ENCODE data around the gene UBD.

UBD gene

DNA sequence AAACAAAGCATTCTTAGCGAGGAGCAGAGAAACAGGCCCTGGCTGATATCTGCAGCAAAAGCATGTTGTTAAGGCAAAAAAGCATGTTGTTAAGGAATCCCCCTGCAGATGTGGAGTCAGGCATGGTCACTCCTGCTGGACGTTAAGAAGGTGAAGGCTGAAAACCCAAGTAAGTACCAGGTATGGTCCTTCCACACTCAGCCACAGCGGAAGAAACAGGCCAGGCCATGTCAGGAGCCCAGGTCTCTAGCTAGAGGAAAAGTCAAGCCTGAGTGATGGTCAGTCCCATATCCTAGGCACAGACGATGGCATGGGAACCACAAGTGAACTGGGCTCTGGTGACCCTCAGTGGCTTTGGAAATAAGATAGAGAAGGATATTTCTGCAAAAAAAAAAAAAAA is 39.3 kb downstream of the UBD start:
- DNase-seq = no peak

- no peak for DNase-seq
Observed at GRCh38 chr6:29519291-29520010, 40.1 kb downstream of the UBD start.

GRCh38 chr6:29517728-29518440 is 41.6 kb downstream of the UBD start:
- no peak for DNase-seq

GRCh38 chr6:29517245-29517644 is 42.3 kb downstream of the UBD start:
- no peak for DNase-seq

DNA sequence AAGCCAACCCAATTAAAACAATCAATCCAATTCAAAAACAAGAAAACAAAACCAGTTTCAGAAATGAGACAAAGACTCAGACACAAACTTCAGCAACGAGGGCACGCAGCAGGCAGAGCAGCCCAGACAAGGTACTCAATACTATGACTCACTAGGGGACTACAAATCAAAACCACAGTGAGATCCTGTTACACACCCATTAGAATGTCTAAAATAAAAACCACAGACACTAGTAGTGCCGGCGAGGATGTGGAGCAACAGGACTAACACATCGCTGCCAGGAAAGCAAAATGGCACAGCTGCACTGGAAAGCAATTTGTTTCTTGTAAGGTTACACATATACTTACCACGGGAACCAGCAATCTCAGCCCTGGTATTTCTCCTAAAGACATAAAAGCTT is 43.4 kb downstream of the UBD start:
- DNase-seq = no peak

DNA sequence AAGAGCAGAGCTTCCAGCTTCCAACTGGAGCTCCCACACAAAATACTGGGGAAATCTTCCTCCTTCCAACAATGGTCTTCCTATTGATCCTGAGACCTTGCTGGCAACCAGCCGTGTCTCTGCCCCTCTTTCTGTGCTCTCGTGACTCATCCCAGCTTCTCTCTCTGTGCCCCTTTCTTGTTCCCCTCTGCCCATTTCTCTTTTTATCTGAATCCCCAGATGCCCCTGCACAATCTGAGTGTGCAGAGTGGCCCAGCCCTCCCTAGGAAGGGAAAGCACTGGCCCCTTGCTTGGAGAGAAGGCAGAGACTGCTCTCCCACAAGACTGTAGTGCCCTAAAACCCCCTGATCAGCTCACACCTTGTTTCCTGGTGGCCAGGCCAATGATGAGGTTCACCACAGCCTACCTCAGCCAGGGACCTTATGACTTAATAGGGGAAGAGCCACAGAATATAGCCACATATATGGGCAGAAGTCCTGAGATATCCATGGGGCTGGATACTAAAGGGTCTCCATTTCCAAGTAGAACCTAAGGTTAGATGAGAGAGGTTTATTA is 48.7 kb downstream of the UBD start:
- no peak for DNase-seq

- no peak for DNase-seq
Observed at GRCh38 chr6:29510202-29510601, 49.3 kb downstream of the UBD start.

DNA sequence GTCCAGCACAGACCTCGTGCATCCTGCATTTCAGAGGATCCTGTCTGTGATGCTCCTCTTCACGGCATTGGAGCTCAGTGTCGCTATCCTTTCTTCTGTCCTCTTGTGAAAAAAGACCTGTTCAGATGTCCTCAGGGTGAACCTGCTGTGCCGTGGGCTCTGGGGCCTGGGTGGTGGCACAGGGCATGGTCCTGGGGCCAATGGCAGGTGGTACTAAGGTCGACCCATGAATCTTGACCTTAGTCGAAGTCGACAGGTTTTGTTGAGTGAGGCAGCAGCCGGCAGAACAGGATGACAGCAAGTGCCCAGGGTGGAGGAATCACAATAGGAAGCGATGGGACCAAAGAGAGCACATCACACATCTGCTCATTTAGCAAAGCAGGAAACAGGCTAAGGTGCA is 49.8 kb downstream of the UBD start:
- DNase-seq = no peak

- no peak for DNase-seq
Observed at GRCh38 chr6:29509239-29509638, 50.3 kb downstream of the UBD start.

GRCh38 chr6:29507319-29507718 is 52.2 kb downstream of the UBD start:
- DNase-seq = no peak

DNA sequence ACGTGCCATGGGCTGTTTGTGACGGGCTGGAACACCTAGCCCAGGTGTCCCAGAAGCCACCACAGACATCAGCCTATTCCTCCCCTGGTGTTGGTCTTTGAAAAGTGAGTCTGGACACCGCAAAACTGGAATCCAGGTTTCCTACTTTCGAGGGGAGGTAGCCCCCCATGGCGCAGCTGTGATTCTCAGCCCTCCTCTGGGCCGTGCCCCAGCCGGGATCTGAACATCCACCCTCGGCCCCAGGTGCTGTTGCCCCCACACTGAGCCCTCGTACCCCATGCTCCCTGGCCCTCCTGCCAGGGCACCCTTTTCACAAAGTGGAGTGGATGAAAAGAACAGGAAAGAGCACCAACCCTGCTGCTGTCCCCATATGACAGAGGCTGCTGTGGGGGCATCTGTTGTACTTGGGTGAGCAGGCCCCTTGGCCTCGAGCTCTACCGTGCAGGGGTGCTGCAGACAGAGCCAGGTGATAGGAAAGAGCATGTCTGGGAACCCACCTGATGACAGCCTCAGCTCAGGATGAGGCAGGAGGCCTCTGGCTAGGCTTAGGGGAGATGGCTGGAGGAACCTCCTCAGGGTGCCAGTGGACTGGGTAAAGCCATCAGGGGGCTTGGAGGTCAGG is 53.0 kb downstream of the UBD start:
- no peak for DNase-seq

DNA sequence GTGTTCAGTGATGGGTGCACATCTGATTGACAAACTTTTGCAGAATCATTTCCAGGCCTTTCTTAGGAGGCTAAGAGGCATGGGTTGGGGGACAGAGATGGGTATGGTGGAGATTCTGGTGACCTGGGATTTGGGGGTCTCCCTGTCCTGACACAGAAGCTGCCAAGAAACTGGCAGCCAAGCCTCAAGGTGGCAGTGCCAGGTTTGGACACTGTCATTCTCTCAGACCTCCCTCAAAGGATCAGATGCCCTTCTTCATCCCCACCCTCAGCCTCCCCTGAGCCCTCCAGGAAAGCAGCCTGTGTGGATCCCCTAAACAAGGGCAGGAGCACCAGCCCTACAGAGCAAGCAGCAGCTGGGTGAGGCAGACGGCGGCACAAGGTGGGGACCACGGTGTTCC is 53.7 kb downstream of the UBD start:
- no peak for DNase-seq

Measured in SHP77 treated with DMSO at 0.1 percent for 48 hours (cell line).